Right lung (tissue), 5 donors: ENCODE data around the gene PHACTR2. TPM values are rescaled to one million over a fixed set of nuclear protein-coding genes. Genes with fewer than 3 reads are reported as not detected.
"Not testable (repeated sequence)": the region's sequence is repeated elsewhere in the genome, so short reads cannot be mapped to it uniquely, and the experiment has no call there.

Experiments
- DNase-seq, 2 donors: peaks; one replicate each; pipeline ENCODE4 v3.0.0-alpha.2; 2013
- polyA plus RNA-seq, 5 donors: library from polyadenylated mRNA; unstranded; fragments of 120-200 nt; gene quantifications; one replicate each; pipeline versions ENCODE4 v1.2.1 to v1.2.3, GENCODE V29; 2013; ENCODE audit warnings: inconsistent platforms in 1 of 5, low replicate concordance in 1 of 5; ENCODE audit not compliant: insufficient read length in 5 of 5, insufficient read depth in 1 of 5

PHACTR2 gene
- polyA plus RNA-seq, 5 donors, result 29.4 to 51.5 (median 46.5) TPM

DNA sequence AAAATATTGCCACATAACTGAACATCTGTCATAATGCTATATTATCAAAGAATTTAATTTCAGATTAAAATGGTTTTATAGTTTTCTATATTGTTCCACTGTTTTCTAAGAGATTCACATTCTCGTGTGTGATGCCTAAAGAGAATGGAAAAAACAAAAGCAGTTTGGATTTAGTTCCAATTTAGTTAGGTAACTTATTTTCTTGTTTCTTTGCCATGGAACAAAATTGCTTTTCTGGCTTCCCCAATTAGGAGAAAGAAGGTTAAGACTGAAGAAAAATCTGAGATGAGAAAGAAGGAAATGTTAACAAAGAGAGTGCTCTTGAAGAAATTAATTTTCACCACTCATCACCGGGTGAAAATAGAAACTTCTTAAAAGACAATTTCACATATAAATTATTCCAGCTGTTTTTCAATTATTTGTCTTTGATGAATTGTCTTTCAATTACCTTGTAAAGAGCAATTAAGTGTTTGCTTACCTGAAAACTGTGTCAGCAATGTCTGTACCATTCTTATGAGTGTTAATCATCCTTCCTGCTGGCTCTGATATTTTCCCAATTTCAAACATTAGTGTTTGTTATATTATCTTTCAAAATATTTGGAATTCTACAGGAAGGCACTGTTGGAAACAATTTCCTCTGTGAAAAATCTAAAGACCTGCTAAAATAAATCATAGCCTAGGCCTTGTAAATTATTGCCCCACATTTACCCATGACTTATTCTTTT, 19.5 kb downstream of the PHACTR2 start:
- no peak for DNase-seq

DNA sequence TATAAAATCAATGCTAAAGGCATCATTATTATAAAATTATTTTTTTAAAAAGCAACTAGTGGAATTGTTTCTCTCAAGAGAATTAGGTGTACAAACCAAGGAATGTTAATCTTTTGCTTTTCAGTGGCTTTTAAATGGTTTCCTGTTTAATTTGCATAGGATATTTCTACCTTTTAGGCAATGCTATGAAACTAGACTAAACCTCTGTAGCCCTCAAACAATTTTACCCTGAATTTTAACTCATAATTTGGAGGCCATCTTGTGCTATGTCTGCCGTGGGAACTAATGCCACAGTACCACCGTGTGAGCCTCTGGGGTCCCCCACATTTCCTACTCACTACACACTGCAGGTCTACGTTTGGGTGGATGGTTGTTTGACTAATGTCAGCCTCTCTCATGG, 20.6 kb downstream of the PHACTR2 start:
- DNase-seq, result no peak

DNA sequence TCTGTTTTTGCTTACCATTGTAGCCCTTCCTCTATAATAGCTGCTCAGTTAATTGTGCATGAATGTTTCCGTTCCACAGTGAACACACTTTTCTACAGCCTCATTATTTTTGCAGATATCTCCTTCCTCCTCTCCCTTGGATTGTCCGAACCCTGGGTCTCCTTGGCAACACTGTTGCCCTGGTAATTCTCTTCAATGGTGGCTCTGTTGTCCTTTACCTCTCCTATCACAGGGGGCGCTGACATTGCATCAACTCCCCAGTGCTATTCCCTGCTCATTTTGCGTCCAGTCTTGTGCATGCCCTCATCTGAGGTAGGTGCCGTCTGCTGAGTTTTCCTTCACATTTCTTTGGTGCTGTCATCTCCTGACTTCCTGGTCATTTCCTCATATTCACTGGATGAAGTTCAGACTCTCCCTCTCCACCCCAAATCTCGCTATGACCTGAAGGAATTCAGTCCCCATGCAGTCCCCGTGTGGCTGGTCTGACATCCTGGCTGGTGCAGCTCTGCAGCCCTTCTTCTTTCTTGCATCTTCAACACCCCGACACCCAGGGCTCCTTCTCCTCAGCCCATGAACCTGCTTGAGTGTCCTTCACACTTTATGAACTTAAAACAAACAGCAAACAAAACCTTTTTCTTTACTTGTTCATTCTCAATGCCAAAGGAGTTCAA, 21.1 kb downstream of the PHACTR2 start:
- no peak for DNase-seq

DNA sequence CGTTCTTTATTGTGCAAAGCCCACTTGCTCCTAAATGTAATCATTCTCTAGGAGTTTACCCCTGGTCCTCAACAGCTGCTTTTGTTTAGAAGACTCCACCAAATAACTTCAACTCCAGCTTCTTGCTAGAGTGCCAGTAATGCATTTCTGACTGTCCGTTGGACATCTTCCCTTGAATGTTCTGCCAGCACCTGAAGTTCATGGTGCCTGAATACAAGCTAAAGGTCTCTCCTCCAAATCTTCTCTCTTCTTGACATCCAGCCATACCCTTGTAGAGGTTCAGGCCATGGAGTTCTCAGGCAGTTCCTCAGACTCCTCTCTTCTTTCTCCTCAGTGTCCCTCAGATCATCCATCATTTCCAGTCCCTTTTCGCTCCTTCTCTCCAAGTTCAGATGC, 21.7 kb downstream of the PHACTR2 start:
- DNase-seq, result no peak

DNA sequence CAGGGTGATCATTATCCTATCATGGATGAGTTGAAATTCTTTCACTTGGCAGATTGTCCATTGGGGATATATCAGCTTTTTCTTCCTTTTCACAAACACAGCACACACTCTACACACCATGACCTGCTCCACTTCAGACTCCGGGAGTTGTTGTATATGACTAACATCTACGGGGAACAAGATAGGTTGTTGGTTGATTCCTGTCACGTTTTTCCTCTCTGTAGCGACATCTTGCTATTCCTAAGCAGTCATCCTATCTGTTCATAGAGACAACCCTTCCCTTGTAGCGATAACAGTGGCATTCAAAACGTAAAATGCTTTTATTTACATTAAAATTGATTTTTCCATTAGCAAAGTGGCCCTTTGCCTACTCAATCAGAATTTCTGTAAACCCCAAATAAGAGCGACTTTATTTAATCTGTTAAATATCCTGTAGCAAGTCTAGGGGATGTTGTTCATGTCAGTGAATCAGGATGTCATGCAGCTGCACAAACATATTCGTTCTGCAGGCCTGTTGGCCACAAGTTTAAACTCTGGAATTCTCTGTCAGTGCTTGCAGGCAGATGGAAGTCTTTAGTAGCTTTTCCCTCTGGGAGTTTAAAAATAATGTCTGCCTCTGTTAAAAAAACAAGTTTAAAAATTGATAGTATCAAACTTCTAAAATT, 23.1 kb downstream of the PHACTR2 start:
- DNase-seq, result peak in 1 of 2 donors; percentile 74

DNA sequence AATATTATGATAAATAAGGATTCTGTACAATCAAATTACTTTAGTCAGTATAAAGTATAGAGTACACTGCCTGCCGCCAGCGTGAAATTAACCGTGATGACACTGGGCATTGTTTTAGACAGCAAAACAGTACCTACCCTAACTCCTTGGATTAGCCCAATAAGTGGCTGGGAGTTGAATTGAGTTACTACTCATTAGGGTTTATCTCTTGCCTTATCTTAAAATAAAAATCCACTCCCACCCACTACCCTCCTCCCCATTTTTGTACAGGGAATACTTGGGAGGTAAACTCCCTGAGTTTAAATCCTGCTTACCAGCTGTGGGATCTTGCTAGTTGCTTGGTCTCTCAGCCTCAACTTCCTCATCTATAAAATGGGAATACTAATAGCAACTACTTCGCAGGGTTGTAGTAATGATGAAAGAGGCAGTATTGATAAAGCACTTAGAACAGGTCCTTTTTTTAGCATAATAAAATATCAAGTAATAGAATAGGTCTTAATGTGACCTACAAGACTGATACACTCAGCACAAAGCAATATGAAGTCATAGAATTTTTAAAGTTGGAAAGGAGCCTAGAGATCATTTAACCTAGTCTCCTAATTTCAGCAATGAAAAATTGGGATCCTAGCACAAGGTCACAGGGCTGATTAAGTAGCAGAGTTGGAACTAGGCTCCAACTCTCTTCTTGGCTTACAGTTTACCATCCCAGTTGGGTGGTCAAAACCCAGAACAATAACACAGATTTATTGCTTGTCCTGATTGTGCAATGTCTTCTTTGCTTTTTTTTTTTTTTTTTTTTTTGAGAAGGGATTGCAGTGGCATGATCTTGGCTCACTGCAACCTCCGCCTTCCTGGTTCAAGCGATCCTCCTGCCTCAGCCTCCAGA, 23.8 kb downstream of the PHACTR2 start:
- peak; percentile 80 to 86 for DNase-seq

DNA sequence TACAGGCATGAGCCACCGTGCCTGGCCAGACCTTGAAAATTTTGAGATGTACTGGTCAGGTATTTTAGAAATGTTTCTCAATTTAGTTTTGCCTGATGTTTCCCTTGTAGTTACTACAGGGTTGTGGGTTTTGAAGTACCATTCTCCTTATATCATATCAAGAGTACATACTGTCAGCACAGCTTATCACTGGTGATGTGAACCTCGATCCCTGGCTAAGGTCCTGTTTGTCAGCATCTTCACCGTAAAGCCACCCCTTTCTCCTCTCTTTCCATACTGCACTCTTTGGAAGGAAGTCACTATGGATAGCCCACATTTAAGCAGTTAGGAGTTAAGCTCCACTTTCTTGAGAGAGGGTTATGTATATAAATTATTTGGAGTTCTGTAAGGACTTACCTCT, 27.8 kb downstream of the PHACTR2 start:
- DNase-seq, result no peak

DNA sequence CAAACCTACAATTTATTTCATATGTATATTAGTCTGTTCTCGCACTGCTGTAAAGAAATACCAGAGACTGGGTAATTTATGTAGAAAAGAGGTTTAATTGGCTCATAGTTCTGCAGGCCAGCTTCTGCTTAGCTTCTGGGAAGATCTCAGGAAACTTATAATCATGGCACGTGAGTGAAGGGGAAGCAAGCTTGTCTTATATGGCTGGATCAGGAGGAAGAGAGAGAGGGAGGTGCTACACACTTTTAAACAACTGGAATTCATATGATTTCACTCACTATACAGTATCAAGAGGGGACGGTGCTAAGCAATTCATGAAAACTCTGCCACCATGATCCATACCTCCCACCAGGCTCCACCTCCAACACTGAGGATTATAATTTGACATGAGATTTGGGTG, 29.9 kb downstream of the PHACTR2 start:
- no peak for DNase-seq

DNA sequence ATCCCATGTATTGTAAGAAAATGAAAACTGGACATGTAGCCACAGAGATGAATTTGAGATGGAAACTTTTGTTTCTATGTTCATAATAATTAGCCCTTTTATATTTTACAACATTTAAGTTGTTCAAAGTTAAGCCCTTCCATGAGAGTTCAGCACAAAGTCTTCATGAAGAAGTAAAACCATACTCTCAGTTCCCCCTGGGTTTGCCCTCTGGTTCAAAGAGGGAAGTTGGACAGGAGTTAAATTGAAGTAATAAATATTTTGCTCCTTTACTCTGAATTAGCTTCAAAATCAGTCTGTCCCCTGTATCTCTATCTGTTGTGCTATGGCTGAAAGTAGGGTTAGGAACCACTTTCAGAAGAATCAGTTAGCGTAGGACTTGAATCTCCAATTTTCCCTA, 31.1 kb downstream of the PHACTR2 start:
- no peak for DNase-seq

DNA sequence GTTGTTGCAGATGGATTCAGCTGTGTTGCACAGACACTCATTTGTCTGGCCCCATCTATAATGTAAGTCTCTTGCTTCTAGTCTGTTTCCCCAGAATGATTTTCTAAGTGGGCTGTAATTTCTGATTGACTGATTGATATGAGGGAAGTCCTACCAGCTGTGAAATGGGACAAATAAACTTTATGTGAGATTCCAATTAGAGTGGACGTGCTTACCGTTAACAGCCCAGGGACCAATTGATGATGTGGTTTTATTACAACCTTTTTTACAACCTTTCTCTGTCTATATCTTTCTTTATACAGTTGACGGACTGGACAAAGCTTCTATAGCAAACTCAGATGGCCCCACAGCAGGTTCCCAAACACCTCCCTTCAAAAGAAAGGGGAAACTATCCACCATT, 33.9 kb downstream of the PHACTR2 start:
- DNase-seq, result no peak

DNA sequence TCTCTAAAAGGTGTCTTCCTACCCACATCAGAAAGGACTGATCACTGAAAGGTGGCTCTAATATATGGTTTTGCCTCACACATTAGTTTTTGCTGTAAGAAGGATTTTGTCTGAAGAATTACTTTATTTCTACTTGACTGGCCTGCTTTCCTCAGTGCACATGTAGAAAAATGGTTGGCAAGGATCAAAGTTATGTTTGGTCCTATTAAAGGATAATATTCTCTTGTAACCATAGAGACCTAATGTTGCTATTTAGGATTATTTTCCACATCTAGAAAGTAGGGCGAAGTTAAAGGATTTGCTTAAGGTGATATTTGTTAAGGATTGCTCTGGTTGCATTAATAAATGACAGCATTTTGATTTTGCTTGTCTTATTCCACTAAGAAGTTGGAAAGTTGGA, 40.7 kb downstream of the PHACTR2 start:
- no peak for DNase-seq

DNA sequence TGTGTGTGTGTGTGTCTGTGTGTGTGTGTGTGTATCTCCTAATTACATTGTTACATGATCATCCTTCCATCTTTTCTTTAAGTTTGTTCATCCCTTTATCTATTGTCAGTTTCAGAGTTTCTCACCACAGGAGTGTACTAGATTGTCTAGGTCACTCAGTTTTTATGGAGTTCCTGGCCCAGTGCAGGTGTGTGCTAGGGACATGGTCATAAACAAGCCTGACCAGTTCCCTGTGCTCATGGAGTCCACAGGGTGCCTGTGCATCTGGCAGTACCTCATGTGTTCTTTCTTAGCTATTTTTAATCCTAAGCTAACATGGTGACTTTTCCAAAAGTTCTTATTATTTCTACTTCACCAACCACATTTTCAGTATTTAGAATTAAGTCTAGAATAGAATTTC, 43.9 kb downstream of the PHACTR2 start:
- no peak for DNase-seq

DNA sequence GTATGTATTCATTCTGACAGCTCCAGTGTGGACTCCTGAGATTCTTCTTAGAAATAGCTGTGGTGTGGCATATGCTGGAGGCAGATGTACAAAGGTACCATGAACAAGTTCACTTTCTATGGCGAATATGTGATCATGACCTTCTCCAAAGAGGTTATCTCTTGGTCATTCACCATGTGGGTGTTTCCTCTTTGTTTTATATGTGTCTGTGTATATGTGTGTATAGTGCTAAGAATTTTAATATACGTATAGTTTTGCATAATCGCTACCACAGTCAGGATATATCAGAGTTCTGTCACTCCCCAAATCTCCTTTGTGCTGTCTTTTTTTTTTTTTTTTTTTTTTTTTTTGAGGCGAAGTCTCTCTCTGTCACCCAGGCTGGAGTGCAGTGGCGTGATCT, 47.1 kb downstream of the PHACTR2 start:
- DNase-seq, result no peak

DNA sequence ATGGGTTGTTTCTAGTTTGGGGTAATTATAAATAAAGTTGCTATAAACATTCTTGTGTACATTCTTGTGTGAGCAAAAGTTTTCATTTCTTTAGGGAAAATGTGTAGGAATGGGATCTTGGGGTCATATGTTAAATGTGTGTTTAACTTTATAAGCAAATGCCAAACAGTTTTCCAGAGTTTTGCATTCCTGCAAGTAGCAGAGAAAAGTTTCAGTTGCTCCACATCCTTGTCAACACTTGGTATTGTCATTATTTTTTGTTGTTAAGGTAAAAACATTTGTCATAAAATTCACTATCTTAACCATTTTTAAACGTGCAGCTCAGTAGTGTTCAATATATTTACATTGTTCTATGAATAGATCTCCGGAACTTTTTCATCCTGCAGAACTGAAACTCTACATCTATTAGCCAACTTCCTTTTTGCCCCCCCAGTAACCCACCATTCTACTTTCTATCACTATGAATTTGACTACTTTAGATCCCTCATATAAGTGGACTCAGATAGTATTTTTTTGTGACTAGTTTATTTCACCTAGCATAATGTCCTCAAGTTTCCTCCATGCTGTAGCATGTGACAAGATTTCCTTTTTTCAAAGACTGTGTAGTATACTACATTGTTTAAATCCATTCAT, 48.4 kb downstream of the PHACTR2 start:
- no peak for DNase-seq

DNA sequence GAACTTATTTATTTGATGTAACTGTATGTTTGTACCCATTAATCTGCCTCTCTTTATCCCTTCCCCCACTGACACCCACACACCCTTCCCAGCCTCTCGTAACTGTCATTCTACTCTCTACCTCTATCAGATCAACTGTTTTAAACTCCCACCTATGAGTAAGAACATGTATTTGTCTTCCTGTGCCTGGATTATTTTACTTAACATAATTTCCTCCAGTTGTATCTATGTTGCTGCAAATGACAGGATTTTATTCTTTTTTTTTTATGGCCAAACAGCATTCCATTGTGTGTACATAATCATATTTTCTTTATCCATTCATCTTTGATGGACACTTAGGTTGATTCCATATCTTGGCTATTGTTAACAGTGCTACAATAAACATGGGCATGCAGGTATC, 49.3 kb downstream of the PHACTR2 start:
- DNase-seq, result no peak

DNA sequence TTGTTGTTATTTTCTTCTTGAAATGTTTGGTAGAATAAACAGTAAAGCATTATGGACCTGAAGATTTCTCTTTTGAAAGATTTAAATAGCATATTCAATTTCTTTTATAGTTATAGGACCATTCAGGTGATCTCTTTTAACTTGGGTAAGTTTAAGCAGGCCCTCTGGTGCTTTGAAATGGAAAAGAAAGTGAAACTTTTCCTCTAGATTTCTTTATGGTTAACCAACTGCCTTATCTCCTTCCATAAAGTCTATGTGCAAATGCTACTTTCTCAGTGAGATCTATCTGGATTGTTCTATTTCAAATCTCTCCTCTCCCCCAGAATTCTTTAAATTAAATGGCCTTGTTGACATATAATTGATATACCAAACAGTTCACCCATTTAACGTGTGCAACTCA, 54.0 kb downstream of the PHACTR2 start:
- DNase-seq, result no peak

DNA sequence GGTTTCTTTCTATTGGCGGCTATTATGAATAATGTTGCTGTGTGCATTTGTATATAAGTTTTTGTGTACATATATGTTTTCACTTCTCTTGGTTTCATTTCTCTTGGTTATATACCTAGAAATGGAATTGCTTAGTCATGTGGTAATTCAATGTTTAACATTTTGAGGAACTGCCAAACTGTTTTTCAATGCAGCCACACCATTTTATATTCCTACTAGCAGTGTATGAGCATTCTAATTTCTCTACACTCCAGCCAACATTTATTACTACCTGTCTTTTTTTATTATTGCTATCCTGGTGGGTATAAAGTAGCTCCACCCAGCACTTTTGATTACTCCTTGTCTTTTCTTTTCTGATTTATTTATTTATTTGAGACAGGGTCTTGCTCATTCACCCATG, 54.8 kb downstream of the PHACTR2 start:
- no peak for DNase-seq

DNA sequence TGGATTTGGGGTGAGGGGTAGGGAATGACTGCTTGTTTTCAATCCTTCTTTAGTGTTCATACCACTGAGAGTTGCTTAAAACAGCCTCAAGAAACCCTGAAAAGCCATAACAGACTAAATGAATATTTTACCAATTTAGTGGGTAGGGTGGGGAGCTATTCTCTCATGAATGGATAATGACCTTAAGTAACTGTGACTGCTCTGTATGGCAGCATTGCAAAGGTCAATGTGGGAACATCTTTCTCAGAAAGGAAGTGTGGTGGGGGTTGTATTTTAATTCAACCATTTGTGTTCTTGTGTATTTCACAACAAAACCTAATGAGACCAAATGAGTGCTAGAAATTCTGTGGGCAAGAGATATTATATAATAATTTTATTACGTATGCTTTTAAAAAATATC, 55.7 kb downstream of the PHACTR2 start:
- DNase-seq, result no peak

DNA sequence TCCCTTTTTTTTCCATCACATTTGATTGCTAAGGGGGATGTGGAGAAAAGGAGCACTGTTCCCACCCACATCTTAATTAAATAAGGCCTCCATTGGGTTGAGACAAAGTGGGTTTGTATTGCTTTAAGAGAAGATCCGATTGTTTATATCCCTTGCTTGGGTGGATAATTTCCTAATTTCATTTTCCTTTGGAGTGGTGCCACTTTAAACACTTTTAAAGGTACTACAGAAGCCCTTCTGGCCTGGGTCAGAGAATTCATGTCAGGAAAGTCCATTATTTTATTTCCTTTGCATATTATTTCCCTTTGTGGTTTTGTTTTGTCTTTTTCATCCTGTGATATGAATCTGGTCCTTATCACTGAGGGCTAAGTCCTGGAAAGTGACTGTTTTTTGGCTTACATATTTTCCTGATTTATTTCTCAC, 56.9 kb downstream of the PHACTR2 start:
- no peak for DNase-seq

DNA sequence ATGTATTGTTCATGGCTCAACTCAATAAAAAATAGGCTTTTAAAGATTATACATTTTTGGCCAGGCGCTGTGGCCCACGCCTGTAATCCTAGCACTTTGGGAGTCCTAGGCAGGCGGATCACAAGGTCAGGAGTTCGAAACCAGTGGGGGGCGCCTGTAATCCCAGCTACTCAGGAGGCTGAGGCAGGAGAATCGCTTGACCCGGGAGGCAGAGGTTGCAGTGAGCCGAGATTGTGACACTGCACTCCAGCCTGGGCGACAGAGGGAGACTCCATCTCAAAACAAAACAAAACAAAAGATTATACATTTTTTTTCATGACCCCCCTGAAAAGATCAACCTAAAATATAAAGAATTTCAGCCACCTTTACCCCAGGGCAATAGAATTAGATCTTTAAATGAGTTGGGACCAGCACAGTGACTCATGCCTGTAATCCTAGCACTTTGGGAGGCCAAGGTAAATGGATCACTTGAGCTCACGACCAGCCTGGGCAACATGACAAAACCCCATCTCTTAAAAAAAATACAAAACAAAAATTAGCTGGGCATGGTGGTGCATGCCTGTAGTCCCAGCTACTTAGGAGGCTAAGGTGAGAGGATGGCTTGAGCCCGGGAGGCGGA, 60.4 kb downstream of the PHACTR2 start:
- DNase-seq, result not testable (repeated sequence)

DNA sequence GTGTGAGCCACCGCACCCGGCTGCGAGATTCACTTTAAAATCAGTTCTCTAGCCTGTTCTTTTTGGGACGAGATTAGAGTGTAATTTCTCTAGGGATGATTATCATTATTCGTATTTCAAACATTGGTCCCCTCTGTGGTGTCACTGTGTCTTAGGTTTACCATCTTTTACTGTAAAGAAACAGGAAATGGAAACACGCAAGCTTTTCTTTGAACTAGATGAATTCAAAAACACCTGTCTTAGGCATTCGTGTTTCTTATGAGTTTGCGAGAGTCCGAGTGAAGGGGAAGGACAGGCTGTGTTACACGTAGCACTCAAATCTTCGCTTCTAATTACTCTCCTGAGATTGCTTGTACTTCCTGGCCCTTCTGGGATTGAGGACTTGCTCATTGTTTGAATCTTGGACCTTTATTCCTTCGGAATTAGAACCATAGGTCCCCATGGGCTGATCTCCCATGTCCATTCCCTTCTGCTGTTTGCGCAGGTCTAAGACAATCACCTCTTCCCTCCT, 61.6 kb downstream of the PHACTR2 start:
- DNase-seq, result no peak
